ENCODE measurements around the gene WASF3. TPM values are rescaled to one million over a fixed set of nuclear protein-coding genes. Genes with fewer than 3 reads are reported as not detected.

Gene WASF3
- total and polyA plus RNA-seq, 2 experiments from 2014 or later, result 9.9 to 20.7 TPM

- TF ChIP-seq ZNF331 (CRISPR knock-in tag; IDR thresholded peaks at IDR 0.05; ENCODE audit: low read depth) (no peak), ZNF114 (CRISPR knock-in tag; IDR thresholded peaks at IDR 0.05) (no peak), ETS1 (IDR thresholded peaks at IDR 0.05) (no peak), EZH2phosphoT487 (IDR thresholded peaks at IDR 0.05; ENCODE audit: unreplicated experiment) (no peak)
- no peaks in the 10 kb centered on the region for H3K9me2 ChIP-seq (ENCODE audit: insufficient read depth)
- Mint-ChIP-seq H3K4me1 (peaks cover 8% of the 10 kb centered on the region), H3K36me3 (ENCODE audit: low read depth) (no peaks in the 10 kb centered on the region; the same call in 2 of the 3 replicates), H3K9me3 (no peaks in the 10 kb centered on the region), H3K4me3 (no peak overlapping the region), H3K27ac (no peak overlapping the region), H3K27me3 (ENCODE audit: insufficient read depth, low read depth, poor library complexity) (peaks cover 2% of the 10 kb centered on the region)
- H3K27ac ChIP-seq (ENCODE audit: low read depth), result no peak overlapping the region
- no peaks in the 10 kb centered on the region for H3K36me3 ChIP-seq (ENCODE audit: insufficient read depth)
- no peak overlapping the region for H2AFZ ChIP-seq
- H3K79me2 ChIP-seq (replicated peaks; ENCODE audit: insufficient read depth), result no peaks in the 10 kb centered on the region
- H3K4me3 ChIP-seq, result no peak overlapping the region
- no peaks in the 10 kb centered on the region for H3K27me3 ChIP-seq (ENCODE audit: insufficient read depth)
- no peaks in the 10 kb centered on the region for H3F3A ChIP-seq (replicated peaks; ENCODE audit: low read depth)
- no peak overlapping the region for H3K4me2 ChIP-seq
- no peaks in the 10 kb centered on the region for H4K20me1 ChIP-seq (replicated peaks; ENCODE audit: insufficient read depth)
- no peak for DNase-seq (ENCODE audit: low spot score)
- no peaks in the 10 kb centered on the region for H3K4me1 ChIP-seq (ENCODE audit: insufficient read depth)
- no peak for ATAC-seq
Measured at GRCh38 chr13:26664286-26664685, 106.8 kb downstream of the WASF3 start.

GRCh38 chr13:26664876-26665275, 107.4 kb downstream of the WASF3 start:
- Histone ChIP-seq H4K20me1 (replicated peaks; ENCODE audit: insufficient read depth) (no peaks in the 10 kb centered on the region), H3F3A (replicated peaks; ENCODE audit: low read depth) (no peaks in the 10 kb centered on the region), H3K27ac (ENCODE audit: low read depth) (no peak overlapping the region), H3K4me3 (no peak overlapping the region), H3K9me2 (ENCODE audit: insufficient read depth) (no peaks in the 10 kb centered on the region), H3K4me2 (no peak overlapping the region), H3K4me1 (ENCODE audit: insufficient read depth) (no peaks in the 10 kb centered on the region), H3K27me3 (ENCODE audit: insufficient read depth) (no peaks in the 10 kb centered on the region), H3K36me3 (ENCODE audit: insufficient read depth) (no peaks in the 10 kb centered on the region), H3K79me2 (replicated peaks; ENCODE audit: insufficient read depth) (no peaks in the 10 kb centered on the region), H2AFZ (no peak overlapping the region)
- Mint-ChIP-seq H3K36me3 (ENCODE audit: low read depth) (peaks cover 4% of the 10 kb centered on the region; the same call in 2 of the 3 replicates), H3K4me1 (peaks cover 8% of the 10 kb centered on the region), H3K4me3 (no peak overlapping the region), H3K27ac (no peak overlapping the region), H3K27me3 (ENCODE audit: insufficient read depth, low read depth, poor library complexity) (peaks cover 2% of the 10 kb centered on the region), H3K9me3 (no peaks in the 10 kb centered on the region)
- no peak for ATAC-seq
- DNase-seq (ENCODE audit: low spot score), result no peak
- TF ChIP-seq NANOG (IDR thresholded peaks at IDR 0.05; ENCODE audit: borderline replicate concordance) (no peak), ZNF331 (CRISPR knock-in tag; IDR thresholded peaks at IDR 0.05; ENCODE audit: low read depth) (no peak), ZNF114 (CRISPR knock-in tag; IDR thresholded peaks at IDR 0.05) (no peak), EZH2 (IDR thresholded peaks at IDR 0.05; ENCODE audit: low read depth, unreplicated experiment) (no peak), ZNF462 (CRISPR knock-in tag; IDR thresholded peaks at IDR 0.05) (no peak), CREB1 (CRISPR knock-in tag; IDR thresholded peaks at IDR 0.05; ENCODE audit: low read depth) (no peak), ETS1 (IDR thresholded peaks at IDR 0.05) (no peak), EZH2phosphoT487 (IDR thresholded peaks at IDR 0.05; ENCODE audit: unreplicated experiment) (no peak), STAT1 (IDR thresholded peaks at IDR 0.05; ENCODE audit: unreplicated experiment) (no peak), POLR2AphosphoS5 (IDR thresholded peaks at IDR 0.05; ENCODE audit: low read depth) (no peak), CTCF (conservative IDR thresholded peaks at IDR 0.05; ENCODE audit: low read depth in 2 of 2) (no peak), JUNB (IDR thresholded peaks at IDR 0.05; ENCODE audit: unreplicated experiment) (no peak)

Data from GM23338 (cell line).